ENCODE data around the gene TMEM41A.
A peak's percentile ranks its signal among the peaks of the same experiment; 100 is the strongest.

The TMEM41A gene

GRCh38 chr3:185498503-185499396 is at the start of gene TMEM41A:
Gene TMEM41A (minus strand): TSS chr3:185499035. CDS start chr3:185498961, 74 bp downstream.
- peak; percentile 96 for DNase-seq

GRCh38 chr3:185540695-185541094 is 41.9 kb upstream of the TMEM41A start:
- DNase-seq: no peak

DNA sequence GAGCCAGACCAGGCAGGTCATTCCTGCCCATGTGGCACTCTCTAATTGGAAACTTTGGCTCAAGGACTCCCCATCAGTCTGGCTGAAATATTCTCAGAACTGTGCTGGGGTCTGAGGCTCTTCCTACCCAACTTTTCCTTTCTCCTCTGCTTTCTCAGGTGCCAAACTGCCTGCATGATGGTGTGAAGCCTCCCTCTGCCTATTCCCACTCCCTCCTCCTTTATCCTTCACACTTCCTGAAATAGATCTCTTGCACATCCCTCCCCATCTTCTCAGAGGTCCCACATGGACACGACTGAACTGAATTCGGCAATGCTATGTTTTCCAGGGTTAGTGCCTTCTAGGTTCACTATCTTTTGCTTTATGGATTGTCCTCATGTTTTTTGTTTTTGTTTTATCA is 41.1 kb upstream of the TMEM41A start:
- DNase-seq: no peak

DNA sequence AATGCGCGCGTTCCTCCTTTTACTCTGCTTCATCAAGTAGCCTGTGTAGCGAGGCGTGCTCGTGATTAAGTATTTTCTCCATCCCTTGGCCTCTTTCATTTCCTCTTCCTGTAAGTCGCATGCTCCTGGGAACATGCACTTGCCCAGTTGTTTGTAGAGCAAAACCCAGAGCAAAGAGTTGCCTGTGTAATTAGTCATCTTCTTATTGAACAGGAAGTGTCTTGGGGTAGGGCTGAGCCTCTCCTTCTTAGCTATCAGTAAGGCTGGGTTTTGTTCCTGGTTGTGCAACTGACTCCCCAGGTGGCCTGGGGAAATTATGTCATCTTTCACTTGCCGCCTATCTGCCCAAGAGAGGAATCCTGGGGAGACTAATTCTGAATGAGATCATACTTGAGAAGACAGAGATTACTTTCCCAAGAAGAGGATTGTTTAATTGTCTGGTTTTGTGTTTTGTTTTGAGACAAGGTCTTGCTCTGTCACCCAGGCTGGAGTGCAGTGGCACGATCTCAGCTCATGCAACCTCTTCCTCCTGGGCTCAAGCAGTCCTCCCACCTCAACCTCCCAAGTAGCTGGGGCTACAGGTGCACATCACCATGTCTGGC is 38.6 kb upstream of the TMEM41A start:
- DNase-seq: no peak

GRCh38 chr3:185534511-185534910 is 35.7 kb upstream of the TMEM41A start:
- DNase-seq: no peak

DNA sequence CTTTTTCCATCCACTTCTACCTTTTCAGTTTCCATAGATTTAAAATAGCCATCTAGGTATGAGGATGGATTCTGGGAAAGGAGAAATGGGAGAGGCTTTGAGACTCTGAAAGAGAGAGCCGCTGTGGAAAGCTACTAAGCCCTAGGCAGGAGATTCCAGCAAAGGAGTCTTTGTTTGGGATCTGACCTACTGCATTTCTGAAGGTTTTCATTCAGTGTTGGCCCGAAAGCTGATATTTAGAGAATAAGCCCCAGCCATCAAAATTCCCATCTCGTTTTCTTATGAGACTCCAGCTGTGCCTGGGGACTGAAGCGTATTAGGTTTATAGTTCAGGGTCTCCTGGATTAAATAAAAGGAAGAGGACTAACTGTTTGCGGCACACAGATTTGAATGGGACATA is 34.1 kb upstream of the TMEM41A start:
- no peak for DNase-seq

DNA sequence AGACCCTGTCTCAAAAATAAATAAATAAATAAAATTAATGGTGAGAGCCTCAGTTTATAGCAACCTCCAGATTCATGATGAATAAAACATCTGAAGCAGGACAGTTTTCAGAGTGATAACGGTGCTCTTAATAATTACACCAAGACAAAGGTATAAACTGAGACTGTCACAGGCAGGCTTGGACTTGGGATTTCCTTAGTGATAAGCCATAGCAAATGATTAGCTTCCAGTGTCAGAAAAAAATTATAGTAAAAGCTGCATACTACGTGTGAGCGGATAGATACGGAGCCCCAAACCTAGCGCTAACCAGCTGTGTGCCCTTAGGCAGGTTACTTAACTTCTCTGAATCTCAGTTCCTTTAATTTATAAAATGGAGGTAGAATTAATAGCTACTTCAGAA is 32.0 kb upstream of the TMEM41A start:
- no peak for DNase-seq

- no peak for DNase-seq
Measured at GRCh38 chr3:185528532-185528931, 29.7 kb upstream of the TMEM41A start.

DNA sequence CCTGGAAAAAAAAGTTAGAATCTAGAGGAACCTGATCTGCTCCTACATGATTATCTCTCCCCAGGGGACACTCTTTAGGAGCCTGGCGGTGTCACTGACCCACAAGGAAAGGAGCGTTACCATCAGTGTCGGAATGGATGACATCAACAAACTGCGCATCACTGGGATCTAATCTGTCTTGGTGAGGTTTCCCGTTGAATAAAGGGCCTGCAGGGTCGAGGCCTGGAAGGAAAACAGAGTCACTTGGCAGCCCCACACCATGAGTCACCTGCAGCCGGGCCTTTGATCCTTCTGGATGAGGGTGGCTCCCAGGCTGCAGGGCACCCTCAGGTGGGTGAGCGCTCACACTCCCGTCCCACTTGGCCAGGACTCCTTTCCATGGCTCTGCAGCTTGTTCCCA is 28.5 kb upstream of the TMEM41A start:
- no peak for DNase-seq

DNA sequence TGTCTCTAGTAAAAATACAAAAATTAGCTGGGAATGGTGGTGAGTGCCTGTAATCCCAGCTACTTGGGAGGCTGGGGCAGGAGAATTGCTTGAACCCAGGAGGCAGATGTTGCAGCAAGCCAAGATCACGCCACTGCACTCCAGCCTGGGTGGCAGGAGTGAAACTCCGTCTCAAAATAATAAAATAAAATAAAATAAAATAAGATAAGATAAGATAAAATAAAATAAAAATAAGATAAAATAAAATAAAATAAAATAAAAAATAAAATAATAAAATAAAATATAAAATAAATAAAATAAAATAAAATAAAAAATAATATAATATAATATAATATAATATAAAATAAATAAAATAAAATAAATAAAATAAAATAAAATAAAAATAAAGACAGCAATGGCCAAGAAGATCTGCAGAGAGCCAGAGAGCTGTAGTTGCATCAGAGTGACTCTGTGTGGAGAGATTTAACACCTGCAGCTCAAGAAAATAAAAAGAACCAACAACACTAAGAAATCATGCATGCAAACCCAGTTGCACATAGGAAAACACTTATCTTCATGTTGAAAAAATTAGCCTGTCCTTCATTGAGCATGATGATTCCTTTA is 27.6 kb upstream of the TMEM41A start:
- DNase-seq: no peak

- DNase-seq: no peak
Measured at GRCh38 chr3:185521349-185522138, 22.7 kb upstream of the TMEM41A start.

GRCh38 chr3:185519021-185519420 is 20.2 kb upstream of the TMEM41A start:
- DNase-seq: no peak

- no peak for DNase-seq
Measured at GRCh38 chr3:185517387-185518130, 18.7 kb upstream of the TMEM41A start.

DNA sequence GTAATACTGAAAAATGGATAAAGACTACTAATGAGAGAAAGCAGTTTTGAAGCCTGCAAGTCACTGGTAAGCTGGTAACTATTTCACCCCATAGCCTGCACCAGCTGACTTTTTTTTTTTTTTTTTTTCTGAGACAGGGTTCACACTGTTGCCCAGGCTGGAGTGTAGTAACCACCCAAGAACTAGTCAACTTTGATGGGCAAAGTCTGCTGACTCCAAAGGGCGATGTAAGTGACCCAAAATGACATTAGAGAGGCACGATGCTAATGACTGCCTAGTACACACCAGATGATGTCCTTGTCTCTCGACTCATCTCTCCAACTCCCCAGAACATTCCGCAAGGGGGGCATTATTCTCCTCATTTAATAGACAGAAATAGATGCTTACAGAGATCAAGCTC is 12.9 kb upstream of the TMEM41A start:
- DNase-seq: no peak

GRCh38 chr3:185508335-185508991 is 9.6 kb upstream of the TMEM41A start:
- no peak for DNase-seq

DNA sequence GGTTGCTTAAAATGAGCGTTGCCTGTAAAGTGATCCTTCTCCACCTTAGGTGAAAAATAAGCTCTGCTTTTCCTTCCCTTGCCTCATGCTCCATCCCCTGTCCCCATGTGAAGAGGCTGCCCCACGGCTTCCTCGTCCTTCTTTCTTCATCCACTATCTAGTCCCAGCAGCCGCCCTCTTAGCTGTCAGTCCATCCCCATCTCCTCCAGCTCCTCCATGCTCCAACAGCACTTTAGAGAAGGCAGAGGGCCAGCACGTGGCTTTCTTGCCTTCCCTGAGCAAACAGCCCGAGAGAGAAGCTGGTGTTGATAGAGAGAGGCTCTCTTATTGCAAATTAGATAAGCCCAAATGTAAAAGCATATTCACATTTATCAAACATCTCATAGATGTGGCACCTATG is 9.0 kb upstream of the TMEM41A start:
- no peak for DNase-seq

- DNase-seq: no peak
Measured at GRCh38 chr3:185504636-185505035, 5.8 kb upstream of the TMEM41A start.

- DNase-seq: no peak
Measured at GRCh38 chr3:185503521-185503920, 4.7 kb upstream of the TMEM41A start.

DNA sequence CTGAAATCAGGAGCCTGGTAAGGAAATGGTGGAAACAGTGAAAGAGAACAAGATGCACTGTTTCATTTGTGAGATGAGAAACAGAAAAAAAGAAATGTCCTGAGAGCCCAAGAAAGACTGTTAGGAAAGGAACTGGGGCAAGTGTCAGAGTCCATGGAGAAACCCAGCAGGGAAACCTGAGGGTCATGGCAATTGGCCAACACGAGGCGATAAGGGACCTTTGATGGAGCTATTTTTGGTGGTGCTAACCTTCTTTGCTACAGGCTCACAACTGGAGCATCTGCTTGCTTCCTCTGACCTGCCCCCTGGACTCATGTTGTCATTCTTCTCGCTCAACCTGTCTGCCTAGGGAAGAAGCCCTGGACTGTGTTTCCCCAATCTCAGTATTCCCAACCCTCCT is 4.2 kb upstream of the TMEM41A start:
- DNase-seq: no peak

- DNase-seq: no peak
Measured at GRCh38 chr3:185490241-185490640, 8.6 kb downstream of the TMEM41A start.

- DNase-seq: no peak
Measured at GRCh38 chr3:185489462-185489861, 9.4 kb downstream of the TMEM41A start.

GRCh38 chr3:185488465-185488864 is 10.4 kb downstream of the TMEM41A start:
- DNase-seq: no peak
